ENCODE data around the gene LRIG2. TPM values are rescaled to one million over a fixed set of nuclear protein-coding genes. Genes with fewer than 3 reads are reported as not detected.

The LRIG2 gene
- total and polyA plus RNA-seq, 2 of the 4 experiments (the other 2 are of a cell fraction): 4.3 to 9.0 TPM

- Histone ChIP-seq H4K20me1 (ENCODE audit: insufficient read depth, low read length) (no peaks in the 10 kb centered on the region; the same call in 1 of the 2 replicates), H4K5ac (ENCODE audit: low read depth, low read length) (no peak overlapping the region), H3K23ac (ENCODE audit: low read depth, low read length) (no peak overlapping the region), H2AK9ac (replicated peaks; ENCODE audit: low read depth, low read length, poor library complexity) (no peak overlapping the region), H4K8ac (ENCODE audit: low read depth in 2 of 2, low read length in 2 of 2) (no peak overlapping the region), H3K27ac (ENCODE audit: insufficient read depth, low read length) (no peak overlapping the region), H3K18ac (ENCODE audit: low read depth, low read length) (no peak overlapping the region), H4K91ac (ENCODE audit: insufficient read depth, low read depth, low read length) (no peak overlapping the region), H3K4me2 (ENCODE audit: low read depth, low read length) (no peak overlapping the region), H3K36me3 (ENCODE audit: control insufficient read depth, insufficient read depth, low read length) (peaks cover 3% of the 10 kb centered on the region; the same call in 1 of the 2 replicates), H3K4me3 (ENCODE audit: insufficient read depth, low read depth, low read length) (no peak overlapping the region), H3K9me3 (ENCODE audit: control insufficient read depth, insufficient read depth, low read length) (no peaks in the 10 kb centered on the region), H2BK5ac (ENCODE audit: low read depth, low read length, poor library complexity, severe bottlenecking) (no peak overlapping the region), H2BK20ac (ENCODE audit: low read depth, low read length) (no peak overlapping the region), H2BK15ac (ENCODE audit: low read depth, low read length) (no peak overlapping the region), H3K79me1 (ENCODE audit: low read depth in 1 of 2, low read length in 2 of 2) (peaks cover 0 to 4% of the 10 kb centered on the region in 2 experiments; a peak in 3 of 4 replicates), H3K4ac (ENCODE audit: low read depth, low read length) (no peak overlapping the region), H3K27me3 (ENCODE audit: control insufficient read depth, insufficient read depth, low read length) (no peaks in the 10 kb centered on the region), H2AK5ac (ENCODE audit: low read depth, low read length) (no peak overlapping the region), H3K4me1 (ENCODE audit: control insufficient read depth, insufficient read depth, low read length) (no peaks in the 10 kb centered on the region), H3K14ac (replicated peaks; ENCODE audit: low read depth, low read length) (no peak overlapping the region), H2AFZ (replicated peaks; ENCODE audit: low read length, poor library complexity) (no peak overlapping the region), H3K9ac (ENCODE audit: low read depth, low read length) (no peak overlapping the region), H3K56ac (ENCODE audit: extremely low read depth, insufficient read depth, low read length) (no peak overlapping the region), H2BK120ac (ENCODE audit: low read depth, low read length) (no peak overlapping the region), H3K9me1 (ENCODE audit: insufficient read depth, low read length) (peaks cover 5% of the 10 kb centered on the region; the same call in 1 of the 2 replicates)
- ChIA-PET POLR2A (ENCODE audit: unreplicated experiment) (no interaction called here), CTCF (no interaction called here)
- TF ChIP-seq FOS (IDR thresholded peaks at IDR 0.05; ENCODE audit: low read depth, low read length) (no peak), CTCF (conservative IDR thresholded peaks at IDR 0.05; ENCODE audit: low read depth, low read length) (no peak), NFE2L2 (IDR thresholded peaks at IDR 0.05; ENCODE audit: low read depth, low read length) (no peak), BHLHE40 (IDR thresholded peaks at IDR 0.05; ENCODE audit: low read depth, low read length) (no peak), RFX5 (IDR thresholded peaks at IDR 0.05; ENCODE audit: low read depth, low read length) (no peak), RCOR1 (IDR thresholded peaks at IDR 0.05; ENCODE audit: insufficient replicate concordance, low read length) (no peak), RAD21 (IDR thresholded peaks at IDR 0.05; ENCODE audit: low read length) (no peak), MAFK (IDR thresholded peaks at IDR 0.05; ENCODE audit: low read depth, low read length) (no peak), USF2 (IDR thresholded peaks at IDR 0.05; ENCODE audit: low read depth, low read length) (no peak), ELK1 (IDR thresholded peaks at IDR 0.05; ENCODE audit: borderline replicate concordance, low read depth, low read length) (no peak), CEBPB (IDR thresholded peaks at IDR 0.05; ENCODE audit: low read depth, low read length) (no peak), MAZ (IDR thresholded peaks at IDR 0.05; ENCODE audit: borderline replicate concordance, low read depth, low read length) (no peak), SMC3 (IDR thresholded peaks at IDR 0.05; ENCODE audit: low read depth, low read length) (no peak), CHD1 (IDR thresholded peaks at IDR 0.05; ENCODE audit: low read depth, low read length) (no peak), MXI1 (IDR thresholded peaks at IDR 0.05; ENCODE audit: borderline replicate concordance, low read depth, low read length) (no peak), POLR2A (IDR thresholded peaks at IDR 0.05; ENCODE audit: low read depth, low read length) (no peak)
- BruUV-seq (replicated peaks): no TSS peak
- DNase-seq (no peak), ATAC-seq (ENCODE audit: low read depth) (no peak)
- dilution Hi-C loops (cut with HindIII; ENCODE audit: low sequenced_read_pairs, unreplicated experiment) (no loop called here), in situ Hi-C loops (cut with MboI; ENCODE audit: low sequenced_read_pairs) (loop anchor here (25.0 kb wide), 1 partner anchor 779 kb away; the partner anchor contains the start of genes AP4B1 and DCLRE1B), intact Hi-C loops (cut with micrococcal nuclease) (no loop called here)
- no CpG with 5 or more reads among the region's 4 CpGs for WGBS, 2 experiments (ENCODE audit: extremely low coverage in 2 of 2, insufficient read length in 1 of 2)
Measured at GRCh38 chr1:113133038-113133437, 60.0 kb downstream of the LRIG2 start.

All from IMR-90 (cell line).